HG03342 (cell line): ENCODE results near the gene IFITM5.
A peak's percentile ranks its signal among the peaks of the same experiment; 100 is the strongest.
"Not testable (repeated sequence)": the region's sequence is repeated elsewhere in the genome, so short reads cannot be mapped to it uniquely, and the experiment has no call there.

Experiments
- ATAC-seq: cut with Tn5 transposase; IDR thresholded peaks from one replicate; pipeline ENCODE4 v1.9.1; 2021; ENCODE audit warnings: mild to moderate bottlenecking, moderate library complexity; ENCODE audit not compliant: unreplicated experiment

The IFITM5 gene

GRCh38 chr11:296171-297050 is 2.9 kb downstream of the IFITM5 start:
- no peak for ATAC-seq

GRCh38 chr11:295351-296170 is 3.8 kb downstream of the IFITM5 start:
- no peak for ATAC-seq

- no peak for ATAC-seq
These were observed 4.5 kb downstream of the IFITM5 start for GRCh38 chr11:294780-295179.

GRCh38 chr11:293852-294661 is 5.3 kb downstream of the IFITM5 start:
- ATAC-seq: no peak

GRCh38 chr11:293271-293851 is 6.0 kb downstream of the IFITM5 start:
- ATAC-seq: no peak

- no peak for ATAC-seq
These were observed 6.9 kb downstream of the IFITM5 start for GRCh38 chr11:292211-293121.

GRCh38 chr11:291281-292210 is 7.8 kb downstream of the IFITM5 start:
- no peak for ATAC-seq

GRCh38 chr11:290621-291231 is 8.6 kb downstream of the IFITM5 start:
- ATAC-seq: no peak

GRCh38 chr11:289712-290620 is 9.4 kb downstream of the IFITM5 start:
- no peak for ATAC-seq

- ATAC-seq: no peak
These were observed 10.0 kb downstream of the IFITM5 start for GRCh38 chr11:289398-289711.

- ATAC-seq: peak; percentile 47
These were observed 10.6 kb downstream of the IFITM5 start, which contains the start of gene PGGHG for GRCh38 chr11:288478-289397. Gene PGGHG, plus strand, starts transcription at chr11:289126. Its CDS starts 691 bp downstream, at chr11:289817.

GRCh38 chr11:287821-288477 is 11.4 kb downstream of the IFITM5 start:
- no peak for ATAC-seq

GRCh38 chr11:286977-287820 is 12.1 kb downstream of the IFITM5 start:
- not testable (repeated sequence) for ATAC-seq

- no peak for ATAC-seq
These were observed 13.5 kb downstream of the IFITM5 start for GRCh38 chr11:285894-286220.
